AML-193 (cell line): Measurements from ENCODE around the gene RNF19B.

ENCODE experiments used
- DNase-seq, 2 experiments: peaks; one replicate each; lab custom pipeline; 2025; lab: John Stamatoyannopoulos, UW

Gene RNF19B

DNA sequence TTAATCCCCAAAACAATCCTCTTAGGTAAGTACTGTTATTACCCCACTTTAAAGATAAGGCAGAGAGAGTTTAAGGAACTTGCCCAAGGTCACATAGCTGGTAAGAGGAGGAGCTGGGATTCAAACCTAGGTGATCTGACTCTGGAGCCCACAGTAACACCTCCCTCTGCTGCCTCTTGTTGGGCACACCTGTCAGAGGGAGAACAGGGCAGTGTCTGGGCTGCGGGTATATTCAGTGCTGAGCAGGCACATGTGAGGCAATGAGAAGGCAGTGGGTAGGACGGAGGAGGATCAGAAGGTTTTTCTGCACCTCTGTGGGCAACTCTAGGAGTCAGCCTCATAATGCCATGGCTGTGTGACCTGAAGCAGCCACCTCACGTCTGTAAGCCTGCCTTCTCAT is 76.5 kb downstream of the RNF19B start:
- no peak for DNase-seq

DNA sequence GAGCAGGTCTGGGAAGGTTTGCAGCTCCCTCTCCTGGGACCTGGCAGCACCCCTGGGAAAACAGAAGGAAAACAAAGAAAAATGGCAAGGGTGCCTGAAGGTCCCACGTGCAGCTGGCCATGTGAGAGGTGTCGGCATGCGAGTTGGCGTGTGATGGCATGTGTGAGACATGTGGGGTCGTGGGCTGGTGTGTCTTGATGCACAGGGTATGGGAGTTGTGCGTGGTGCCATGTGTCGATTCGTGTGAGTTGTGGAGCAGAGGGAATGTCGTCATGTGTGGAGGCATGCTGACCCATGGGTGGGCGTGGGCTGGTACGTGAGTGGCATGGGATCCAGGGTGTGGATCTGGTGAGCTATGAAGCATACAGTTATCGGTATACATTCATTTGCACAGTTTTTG is 77.0 kb downstream of the RNF19B start:
- no peak for DNase-seq

DNA sequence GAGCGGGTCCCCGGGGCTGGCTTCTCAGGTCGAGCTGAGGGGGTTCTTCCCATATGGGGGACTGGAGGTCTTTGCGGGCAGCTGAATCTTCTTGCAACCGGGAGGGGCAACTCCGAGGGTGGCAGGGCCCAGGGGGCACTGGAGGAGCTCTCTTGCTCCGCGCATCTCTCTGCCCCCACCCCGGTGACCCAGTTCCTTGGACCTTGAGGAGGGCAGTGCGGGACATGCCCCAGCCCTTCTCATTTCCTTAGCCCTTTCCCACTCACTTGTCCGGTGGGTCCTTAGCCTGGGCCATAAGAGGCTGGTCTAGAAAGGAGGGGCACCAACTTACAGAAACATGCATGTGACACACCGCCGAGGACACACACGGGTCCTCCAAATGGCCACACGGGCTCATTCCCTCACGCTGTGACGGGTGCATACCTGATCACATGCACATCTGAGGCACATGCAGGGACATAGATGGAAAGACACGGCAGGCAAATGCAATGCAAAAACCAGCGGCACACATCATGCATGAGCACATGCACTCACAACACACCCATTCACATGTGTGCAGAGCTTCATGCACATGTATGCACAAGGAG is 77.7 kb downstream of the RNF19B start:
- DNase-seq: no peak
